ENCODE measurements around the gene NCOA3. TPM values are rescaled to one million over a fixed set of nuclear protein-coding genes. Genes with fewer than 3 reads are reported as not detected.

NCOA3 gene
- total and polyA plus RNA-seq, 12 donors, result 2.6 to 35.6 (median 22.2) TPM

- Histone ChIP-seq H3K4me1 (replicated peaks in 1 of 2) (no peaks in the 10 kb centered on the region), H3K9me3 (replicated peaks in 1 of 3) (no peaks in the 10 kb centered on the region), H3K27me3 (no peaks in the 10 kb centered on the region), H3K27ac (no peak overlapping the region), H3K36me3 (replicated peaks in 1 of 2) (no peaks in the 10 kb centered on the region), H3K4me3 (no peak overlapping the region)
- WGBS, 4 donors, result 82 to 95% (median 88%) methylated on average over 10 of the region's 10 CpGs
- intact Hi-C loops (cut with DNase I), result no loop called here
- no peak for DNase-seq
- no peak for TF ChIP-seq CTCF (IDR thresholded peaks at IDR 0.05)
These were observed 47.2 kb upstream of the NCOA3 start for GRCh38 chr20:47454298-47455132.

DNA sequence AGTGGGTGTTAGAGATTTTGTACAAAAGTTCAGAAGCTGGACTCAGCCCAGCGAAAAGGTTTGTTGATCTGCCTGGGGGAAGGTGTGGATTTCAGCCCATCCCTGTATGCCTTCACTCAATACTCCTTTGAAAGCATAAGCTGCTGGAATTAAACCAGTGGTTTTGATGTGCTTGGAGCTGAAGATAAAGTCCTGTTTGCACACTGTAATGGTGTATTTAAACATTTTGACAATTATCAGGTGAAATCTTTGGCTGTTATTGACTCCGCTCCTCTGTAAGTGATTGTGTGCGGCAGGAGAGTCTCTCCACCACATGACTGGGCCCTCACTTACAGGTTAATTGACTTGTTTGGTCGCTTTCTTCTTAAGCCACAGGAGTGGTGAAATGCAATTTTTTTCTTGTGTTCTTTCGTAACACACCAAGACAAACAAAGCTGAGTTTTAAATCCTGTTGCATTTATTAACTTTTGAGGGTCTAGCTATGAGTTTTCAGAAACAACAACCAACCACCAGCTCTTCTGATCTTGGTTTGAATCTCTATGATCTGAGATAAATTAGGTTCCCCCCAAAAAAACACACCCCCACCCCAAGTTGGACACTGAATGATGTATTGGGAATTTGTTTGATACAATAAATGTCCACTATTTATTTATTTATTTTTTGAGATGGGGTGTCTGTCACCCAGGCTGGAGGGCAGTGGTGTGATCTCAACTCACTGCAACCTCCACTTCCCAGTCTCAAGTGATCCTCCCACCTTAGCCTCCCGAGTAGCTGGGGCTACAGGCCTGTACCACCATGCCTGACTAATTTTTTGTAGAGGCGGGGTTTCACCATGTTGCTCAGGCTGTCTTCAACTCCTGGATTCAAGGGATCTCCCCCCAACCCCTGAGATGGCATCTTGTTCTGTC lies 46.3 kb upstream of the NCOA3 start:
- no peak overlapping the region for H3K27ac ChIP-seq
- H3K36me3 ChIP-seq (replicated peaks in 1 of 2), result no peaks in the 10 kb centered on the region
- no peak overlapping the region for H3K4me3 ChIP-seq
- 89 to 95% (median 91%) methylated on average over 7 of the region's 7 CpGs for WGBS, 4 donors
- H3K27me3 ChIP-seq, result no peaks in the 10 kb centered on the region
- intact Hi-C loops (cut with DNase I), result no loop called here
- no peaks in the 10 kb centered on the region for H3K4me1 ChIP-seq (replicated peaks in 1 of 2)
- TF ChIP-seq CTCF (IDR thresholded peaks at IDR 0.05), result no peak
- TF ChIP-seq POLR2A (IDR thresholded peaks at IDR 0.05), result no peak
- no peak for DNase-seq
- no peaks in the 10 kb centered on the region for H3K9me3 ChIP-seq (replicated peaks in 1 of 3)

- H3K36me3 ChIP-seq (replicated peaks in 1 of 2), result no peaks in the 10 kb centered on the region
- no peaks in the 10 kb centered on the region for H3K4me1 ChIP-seq (replicated peaks in 1 of 2)
- no peak overlapping the region for H3K27ac ChIP-seq
- no peak for TF ChIP-seq POLR2A (IDR thresholded peaks at IDR 0.05)
- no peak for TF ChIP-seq CTCF (IDR thresholded peaks at IDR 0.05)
- no peaks in the 10 kb centered on the region for H3K27me3 ChIP-seq
- WGBS, 4 donors, result 91 to 96% (median 94%) methylated on average over 7 to 8 of the region's 8 CpGs
- DNase-seq, result no peak
- no peak overlapping the region for H3K4me3 ChIP-seq
- no peaks in the 10 kb centered on the region for H3K9me3 ChIP-seq (replicated peaks in 1 of 3)
- intact Hi-C loops (cut with DNase I), result no loop called here
These were observed 45.6 kb upstream of the NCOA3 start for GRCh38 chr20:47456041-47456537.

Data from adrenal gland (tissue), 12 donors.